Stimulated activated CD4-positive, alpha-beta T cell treated with anti-CD3 and anti-CD28 coated beads, Interleukin-4, amount 100 ng/mL, for 1 hour (primary cell): ENCODE measurements around the gene USP22.
"Not testable (repeated sequence)": the region's sequence is repeated elsewhere in the genome, so short reads cannot be mapped to it uniquely, and the experiment has no call there.

ENCODE experiments used
- DNase-seq: peaks from one replicate; pipeline ENCODE4 v3.0.0-alpha.2; 2020

The USP22 gene

DNA sequence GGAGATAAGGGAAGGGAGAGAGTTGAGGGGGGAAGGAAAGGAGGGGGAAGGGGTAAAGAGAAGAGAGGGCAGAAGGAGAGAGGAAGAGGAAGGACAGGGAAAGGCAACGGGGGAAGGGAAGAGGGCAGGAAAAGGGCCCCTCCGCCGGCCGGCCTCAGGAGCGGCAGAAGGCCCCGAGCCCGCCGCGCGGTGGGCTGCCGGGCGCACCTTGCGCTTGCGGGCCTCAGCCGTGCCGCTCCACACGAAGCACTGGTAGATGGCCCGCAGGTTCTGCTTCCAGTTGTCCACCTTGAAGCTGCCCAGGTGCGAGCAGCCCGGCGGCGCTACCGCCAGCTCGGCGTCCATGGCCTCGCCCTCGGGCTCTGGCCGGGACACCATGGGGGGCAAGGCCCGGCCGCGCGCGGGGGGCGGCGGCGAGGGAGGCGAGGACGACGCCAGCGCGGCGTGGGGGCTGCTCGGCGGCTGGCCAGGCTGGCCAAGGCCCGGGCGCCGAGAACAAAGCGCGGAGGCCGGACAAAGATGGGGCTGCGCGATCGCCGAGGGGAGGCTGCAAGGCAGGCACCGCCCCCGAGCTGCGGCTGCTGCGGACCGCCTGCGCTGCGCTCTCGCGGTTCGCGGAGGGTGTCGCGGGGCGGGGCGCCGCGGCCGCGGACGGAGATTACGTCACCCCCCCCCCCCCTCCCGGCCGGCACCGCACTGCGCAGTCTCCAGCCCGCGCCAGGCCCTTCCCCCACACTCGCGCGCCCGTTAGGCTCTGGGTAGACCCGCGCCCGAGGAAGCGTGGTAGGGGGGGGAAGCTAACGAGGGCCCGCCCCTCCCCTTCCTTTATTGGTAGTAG is at the start of gene USP22:
USP22 (minus strand) TSS at position 554 of the 838 bp plus-strand sequence; CDS start at position 378, 176 bp downstream.
- DNase-seq = peak; percentile 36

DNA sequence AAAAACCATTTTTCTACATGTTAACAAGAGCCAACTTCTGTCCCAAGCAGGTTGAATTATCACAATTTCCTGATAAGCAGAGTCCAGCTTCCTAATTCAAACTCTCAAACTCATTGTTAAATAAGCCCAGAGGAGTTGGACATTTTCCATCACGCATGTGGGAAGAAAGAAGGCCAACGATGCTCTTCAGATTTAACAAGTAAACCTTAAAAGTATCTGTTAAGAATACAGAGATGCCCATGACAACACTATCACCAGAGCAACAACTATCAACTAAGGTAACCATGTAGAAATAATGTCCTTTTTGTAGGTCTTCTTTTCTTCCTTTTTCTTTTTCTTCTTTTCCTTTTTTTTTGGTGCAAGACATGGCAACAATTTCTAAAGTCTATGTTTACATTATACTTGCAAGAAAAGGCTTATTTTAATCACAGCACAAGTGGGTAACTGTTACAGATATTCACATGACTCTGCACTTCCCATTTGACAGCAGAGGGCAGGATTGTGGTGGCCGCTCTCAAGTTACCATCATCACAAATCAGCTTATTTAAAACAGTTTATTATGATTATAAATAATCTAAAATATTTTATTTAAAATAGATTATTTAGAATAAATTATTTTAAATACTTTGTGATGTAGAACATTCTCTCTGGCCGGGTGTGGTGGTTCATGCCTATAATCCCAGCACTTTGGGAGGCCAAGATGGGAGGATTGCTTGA is 48.2 kb upstream of the USP22 start:
- DNase-seq = no peak

DNA sequence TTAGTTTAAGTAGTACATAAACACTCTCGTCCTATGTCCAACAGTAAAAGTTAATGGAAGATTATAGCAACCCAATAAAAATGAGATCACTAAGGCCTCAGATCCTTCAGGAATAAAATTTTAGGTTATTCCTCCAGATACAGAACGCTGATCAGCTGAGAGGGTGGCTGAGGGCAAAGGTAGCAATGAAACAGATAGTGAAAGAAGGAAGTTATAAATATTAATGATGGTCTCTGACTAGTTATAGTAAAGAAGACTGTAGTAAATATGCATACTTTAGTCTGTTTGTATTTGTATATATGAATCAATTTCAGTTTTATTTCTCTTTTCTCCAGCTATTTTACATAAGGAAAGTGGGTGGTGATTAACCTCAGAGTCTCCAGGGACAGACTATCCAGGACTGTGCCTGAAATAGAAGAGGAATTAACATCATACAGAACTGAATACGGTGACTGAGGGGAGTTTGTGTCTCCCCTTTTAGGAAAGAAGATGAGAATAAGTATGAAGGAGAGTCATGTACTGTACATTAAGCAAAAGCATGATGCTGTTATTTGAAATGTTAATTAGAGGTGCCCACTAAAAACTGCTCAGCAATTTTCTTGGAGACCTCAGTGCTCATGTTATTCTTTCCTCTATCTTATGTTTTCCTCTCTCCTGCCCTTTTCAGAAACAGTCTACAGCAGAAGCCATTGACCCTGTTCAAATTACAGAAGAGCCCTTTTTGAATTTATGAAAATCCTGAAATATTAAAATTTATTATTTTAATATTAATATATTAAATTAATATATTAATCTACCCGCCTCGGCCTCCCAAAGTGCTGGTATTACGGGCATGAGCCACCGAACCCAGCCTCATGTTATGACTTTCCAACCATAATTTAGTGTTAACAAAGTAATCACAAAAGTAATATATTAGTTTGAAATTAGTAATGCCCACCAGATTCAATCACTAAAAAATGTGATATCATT is 47.4 kb upstream of the USP22 start:
- no peak for DNase-seq

DNA sequence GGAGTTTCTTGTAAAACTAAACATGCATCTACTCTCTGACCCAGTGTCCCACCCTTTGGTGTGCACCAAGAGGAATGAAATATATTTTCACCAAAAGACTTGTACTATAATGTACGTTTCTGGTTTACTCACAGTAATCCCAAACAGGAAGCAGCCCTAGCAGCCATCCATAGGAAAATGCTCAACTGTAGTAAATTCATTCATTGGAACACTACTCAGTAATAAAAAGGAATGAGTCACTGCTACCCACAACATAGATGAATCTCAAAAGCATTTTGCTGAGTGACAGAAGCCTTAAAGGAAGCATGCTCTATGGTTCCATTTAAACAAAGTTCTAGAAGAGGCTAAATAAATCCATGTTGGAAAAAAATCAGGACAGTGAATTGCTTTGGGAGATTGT is 46.3 kb upstream of the USP22 start:
- DNase-seq = no peak

DNA sequence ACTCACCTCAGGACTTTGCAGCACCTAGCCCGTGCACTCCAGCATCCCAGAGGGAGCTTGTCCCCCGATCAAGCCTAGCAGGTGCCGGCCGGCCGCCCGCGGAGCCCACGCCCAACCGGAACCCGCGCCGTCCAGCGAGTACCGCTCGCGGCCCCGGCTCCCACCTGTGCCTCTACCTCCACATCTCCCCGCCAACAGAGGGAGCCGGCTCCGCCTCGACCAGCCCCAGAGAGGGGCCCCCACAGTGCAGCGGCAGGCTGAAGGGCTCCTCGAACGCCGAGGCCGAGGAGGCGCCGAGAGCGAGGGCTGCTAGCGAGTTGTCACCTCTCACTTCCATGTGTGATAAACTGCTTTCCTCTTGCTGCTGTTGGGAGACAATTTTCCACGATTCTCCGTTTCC is 42.9 kb upstream of the USP22 start:
- DNase-seq = no peak

DNA sequence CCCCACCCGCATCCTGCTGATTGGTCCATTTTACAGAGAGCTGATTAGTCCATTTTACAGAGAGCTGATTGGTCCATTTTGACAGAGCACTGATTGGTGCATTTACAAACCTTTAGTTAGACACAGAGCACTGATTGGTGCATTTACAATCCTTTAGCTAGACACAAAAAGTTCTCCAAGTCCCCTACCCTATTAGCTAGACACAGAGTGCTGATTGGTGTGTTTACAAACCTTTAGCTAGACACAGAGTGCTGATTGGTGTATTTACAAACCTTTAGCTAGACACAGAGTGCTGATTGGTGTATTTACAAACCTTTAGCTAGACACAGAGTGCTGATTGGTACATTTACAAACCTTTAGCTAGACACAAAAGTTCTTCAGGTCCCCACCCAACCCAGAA is 42.5 kb upstream of the USP22 start:
- DNase-seq = not testable (repeated sequence)

DNA sequence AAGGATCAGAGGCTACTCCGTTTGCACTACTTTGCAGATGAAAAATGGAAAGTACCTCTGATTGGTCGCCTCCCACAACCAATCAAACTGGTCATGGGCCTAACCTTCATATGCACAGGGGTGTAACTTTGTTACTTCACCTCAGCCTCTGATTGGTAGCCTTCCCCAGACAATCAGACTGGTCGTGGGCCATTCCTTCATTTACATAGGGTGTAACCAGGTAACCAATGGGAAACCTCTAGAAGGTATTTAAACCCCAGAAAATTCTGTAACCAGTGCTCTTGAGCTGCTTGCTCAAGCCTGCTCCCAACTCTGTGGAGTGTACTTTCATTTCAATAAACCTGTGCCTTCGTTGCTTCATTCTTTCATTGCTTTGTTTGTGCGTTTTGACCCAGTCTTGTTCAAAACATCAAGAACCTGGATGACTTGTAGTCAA is 39.2 kb upstream of the USP22 start:
- no peak for DNase-seq

DNA sequence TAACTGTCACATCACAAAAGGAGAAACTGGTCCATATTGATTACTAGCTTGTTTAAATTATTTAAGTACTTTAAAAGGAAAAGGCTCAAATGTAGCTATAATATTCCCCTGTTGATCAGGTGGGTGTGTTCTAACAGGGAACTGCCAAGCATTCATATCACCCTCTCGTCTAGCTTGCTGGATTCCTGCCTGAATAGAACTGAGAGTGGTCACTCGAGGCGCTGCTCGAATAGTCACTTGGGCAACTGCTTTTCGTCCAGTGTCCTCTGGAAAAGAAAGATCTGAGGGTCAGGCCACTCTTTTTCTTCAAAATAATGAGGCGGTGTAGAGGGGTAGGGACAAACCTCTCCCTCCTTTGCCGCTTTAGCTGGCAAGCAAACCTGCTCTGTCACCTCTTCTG is 36.4 kb upstream of the USP22 start:
- no peak for DNase-seq

DNA sequence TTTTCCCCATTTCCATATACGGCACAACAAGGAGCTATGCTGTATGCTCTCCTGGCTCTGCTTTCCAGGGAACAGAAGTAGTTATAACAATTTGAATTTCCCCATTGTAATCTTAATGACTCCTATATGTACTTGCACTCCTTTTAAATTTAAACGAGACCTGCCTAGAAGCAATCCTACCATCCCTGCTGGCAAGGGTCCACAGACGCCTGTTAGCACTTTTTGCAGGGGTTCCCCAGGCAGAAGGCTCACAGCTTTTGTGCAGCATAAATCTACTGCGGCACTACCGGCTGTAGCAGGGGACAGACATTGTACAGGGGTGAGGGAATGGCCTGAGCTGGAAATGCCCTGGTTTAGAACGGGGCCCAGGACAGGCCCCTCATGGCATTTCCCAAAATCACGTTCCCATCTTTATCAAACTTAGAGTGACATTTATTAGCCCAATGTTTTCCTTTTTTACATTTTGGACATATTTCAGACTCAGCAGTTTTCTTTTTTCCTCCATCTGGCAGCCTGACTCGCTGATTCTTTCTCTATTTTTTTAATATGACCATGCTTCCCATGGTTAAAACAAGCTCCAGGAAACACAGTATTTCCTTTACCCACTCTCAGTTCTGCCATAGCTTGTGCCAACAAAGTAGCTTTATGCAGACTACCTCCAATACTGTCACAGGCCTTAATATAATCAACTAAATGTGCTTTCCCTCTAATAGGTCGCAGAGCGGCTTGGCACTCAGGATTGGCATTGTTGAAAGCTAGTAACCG is 35.4 kb upstream of the USP22 start:
- DNase-seq = no peak

DNA sequence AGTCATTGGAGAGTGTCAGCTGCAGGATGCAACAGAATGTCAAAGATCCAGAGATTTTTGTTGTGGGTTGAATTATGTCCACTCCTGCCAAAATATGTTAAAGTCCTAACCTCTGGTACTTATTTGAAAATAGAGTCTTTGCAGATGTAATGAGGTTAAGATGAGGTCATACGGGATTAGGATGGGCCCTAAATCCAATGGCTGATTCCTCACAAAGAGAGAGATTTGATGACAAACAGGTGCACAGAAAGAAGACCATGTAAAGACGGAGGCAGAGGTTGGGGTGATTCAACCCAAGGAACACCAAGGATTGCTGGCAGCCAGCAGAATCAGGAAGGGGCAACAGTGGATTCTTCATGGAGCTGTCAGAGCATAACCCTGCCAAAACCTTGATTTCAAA is 34.5 kb upstream of the USP22 start:
- DNase-seq = no peak

DNA sequence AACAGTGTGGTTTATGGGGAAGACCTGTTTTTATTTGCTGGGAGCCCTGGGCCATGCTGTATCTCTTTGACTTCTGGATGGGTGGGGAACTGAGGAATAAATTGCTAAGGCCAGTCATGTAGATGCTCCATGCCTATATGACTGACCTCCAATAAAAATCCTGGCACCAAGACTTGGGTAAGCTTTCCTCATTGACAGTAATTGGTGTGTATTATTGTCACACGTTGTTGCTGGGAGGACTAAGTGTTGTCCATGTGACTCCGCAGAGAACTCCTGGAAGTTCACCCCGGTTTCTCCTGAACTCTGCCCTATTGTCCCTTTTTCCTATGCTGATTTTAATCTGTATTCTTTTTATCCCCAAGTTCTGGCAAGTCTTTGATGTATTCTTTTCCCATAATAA is 33.4 kb upstream of the USP22 start:
- DNase-seq = no peak

DNA sequence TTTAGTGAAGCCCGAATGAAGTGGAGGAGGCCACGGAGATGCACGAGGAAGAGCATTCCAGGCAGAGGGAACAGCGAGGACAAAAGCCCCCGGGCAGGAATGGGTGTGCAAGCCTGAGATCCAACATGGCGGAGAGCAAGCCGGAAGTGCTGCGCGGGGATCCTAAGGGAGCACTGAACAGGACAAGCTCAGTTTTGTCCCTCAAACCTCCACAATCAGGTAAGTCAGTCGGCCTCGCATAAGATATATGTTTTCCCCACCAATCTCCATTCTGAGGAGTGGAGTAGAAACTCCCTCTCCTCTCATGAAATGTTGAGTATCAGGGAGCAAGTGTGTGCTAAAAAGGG is 32.9 kb upstream of the USP22 start:
- no peak for DNase-seq

DNA sequence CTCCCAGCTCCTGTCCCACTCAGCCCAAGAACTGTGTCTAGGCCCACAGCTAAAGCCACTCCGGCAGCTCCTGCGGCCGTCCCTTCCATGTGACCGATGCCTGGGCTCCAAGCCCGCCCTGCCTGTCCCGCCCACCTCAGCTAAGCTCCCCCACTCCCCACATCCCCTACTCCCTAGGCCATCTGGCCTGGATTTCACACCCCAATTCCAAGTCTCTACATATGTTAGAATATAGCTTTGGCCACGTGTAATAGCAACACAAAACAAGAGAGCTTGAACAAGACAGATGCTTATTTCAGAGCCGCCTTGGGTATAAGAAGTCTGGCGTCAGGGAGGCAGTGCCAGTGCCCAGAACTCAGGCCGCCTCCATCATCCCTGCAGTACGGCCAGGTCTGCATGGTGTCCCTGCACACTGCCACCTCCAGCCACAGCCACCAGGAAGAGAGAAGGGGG is 30.0 kb upstream of the USP22 start:
- no peak for DNase-seq

DNA sequence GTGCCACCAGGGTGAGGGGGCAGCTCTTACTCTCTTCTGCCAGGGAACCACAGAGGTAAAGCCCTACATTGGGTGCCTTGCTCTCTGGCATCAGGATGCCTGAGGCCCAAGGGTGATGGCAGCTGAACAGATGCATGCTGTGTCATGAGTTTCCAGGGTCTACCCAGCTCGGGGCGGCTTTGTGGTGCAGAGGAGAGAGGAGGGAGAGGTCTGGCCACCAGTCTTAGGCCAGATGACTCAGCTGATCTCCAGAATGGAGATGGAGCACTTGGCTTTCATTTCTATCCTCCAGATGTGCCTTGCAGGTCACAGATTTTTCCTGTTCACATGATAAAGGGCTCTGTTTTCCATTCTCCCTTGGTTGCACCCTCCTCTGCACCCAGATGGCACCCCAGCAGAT is 23.6 kb upstream of the USP22 start:
- no peak for DNase-seq

DNA sequence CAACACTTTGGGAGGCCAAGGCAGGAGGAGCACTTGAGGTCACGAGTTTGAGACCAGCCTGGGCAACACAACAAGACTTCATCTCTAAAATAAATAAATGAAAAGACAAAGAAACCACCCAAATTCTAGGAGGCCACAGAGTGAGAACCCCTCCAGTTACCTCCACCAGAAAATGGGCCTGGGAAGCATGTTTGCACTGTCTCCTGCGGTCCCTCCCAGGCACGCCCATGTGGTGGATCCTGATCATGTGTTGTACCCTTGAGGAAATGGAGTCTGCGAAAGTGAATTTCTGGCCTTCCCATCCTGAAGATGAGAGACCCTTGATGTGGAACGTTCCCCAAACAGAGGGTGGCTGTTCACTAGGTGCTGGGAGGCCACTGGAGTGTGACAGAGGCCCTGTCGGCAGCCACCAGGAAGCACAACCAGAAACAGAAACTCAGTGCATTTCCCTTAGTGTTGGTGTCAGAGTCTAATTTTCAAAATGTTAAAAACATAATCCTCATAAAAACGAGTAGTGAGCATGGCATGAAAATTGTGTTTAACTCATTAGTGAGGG is 19.2 kb upstream of the USP22 start:
- DNase-seq = no peak

DNA sequence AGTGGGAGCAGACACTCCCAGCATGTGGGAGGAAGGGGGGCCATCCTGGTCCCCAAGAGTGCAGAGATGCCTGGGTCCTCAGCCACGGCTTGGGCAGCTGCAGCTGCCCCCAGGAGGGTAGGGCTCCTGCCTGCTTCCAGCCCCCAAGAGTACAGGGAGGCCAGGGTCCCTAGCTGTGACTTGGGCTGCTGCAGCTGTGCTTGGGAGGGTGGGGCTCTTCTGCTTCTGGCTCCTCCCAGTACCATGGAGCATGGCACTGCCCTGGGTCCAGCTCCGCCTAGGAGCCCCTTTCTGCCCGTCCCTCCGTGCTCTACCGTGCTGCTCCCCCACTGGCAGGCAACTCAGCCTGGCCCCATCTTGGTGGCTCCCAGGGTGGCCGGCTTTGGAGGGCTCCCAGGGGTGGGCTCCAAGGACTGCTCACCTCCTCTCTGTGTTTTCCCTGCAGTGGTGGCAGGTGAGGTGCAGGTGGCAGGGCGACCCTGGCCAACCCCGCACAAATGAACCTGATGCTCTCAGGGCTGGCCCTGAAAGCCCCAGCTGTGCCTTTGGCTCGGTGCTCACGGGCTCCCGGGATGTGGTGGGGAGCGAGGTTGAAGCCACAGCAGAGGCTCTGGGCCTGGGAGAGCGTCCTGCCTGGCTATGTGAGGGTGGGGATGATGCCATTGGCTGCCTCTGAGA is 18.5 kb upstream of the USP22 start:
- no peak for DNase-seq

DNA sequence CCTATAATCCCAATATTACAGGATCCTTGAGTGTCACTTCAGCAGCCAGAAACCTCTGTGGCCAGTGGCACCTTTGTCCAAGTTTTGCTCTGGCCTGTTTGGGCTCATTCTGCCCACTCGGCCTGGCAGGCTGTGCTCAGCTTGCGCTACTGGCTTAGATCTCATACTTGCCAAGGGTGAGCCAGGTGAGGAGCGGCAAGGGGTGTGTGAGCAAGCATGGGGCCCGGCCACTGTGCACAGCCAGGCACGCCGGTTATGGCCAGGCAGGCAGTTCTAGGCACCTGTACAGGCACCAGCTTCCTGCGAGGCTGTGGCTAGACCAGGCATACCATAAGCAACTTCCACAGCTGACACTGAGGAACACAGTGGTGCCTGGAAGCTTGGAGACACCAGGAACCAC is 16.9 kb upstream of the USP22 start:
- no peak for DNase-seq

DNA sequence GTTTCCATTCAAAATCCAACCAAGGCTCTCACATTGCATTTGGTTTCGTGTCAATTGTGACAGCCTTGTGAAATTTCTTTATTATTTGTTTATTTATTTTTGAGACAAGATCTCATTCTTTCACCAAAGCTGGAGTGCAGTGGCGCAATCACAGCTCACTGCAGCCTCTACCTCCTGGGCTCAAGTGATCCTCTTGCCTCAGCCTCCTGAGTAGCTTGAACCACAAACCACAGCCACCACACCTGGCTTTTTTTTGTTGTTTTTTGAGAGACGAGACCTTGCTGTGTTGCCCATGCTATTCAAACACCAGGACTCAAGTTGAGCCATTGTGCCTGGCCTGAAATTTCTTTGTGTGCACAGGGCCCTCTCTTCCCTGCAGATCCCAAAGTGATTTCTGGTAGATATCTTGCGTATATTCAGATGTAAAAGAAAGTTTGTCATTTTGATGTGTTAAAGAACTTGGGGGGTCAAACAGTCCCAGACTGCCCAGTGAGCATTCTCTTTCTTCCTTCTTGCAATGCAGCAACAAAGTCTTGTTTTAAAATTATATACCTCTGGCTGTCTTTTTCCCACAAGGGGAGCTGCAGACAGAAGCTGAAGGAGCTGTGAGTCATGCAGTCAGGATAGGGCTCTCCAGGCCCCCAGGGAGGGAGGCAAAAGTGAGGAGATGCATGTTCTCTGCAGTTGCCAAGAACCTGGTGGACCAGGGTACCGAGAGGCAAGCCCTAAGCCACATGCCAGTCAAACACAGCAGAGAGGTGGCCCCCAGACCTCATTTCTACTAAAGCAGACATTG is 15.5 kb upstream of the USP22 start:
- no peak for DNase-seq

DNA sequence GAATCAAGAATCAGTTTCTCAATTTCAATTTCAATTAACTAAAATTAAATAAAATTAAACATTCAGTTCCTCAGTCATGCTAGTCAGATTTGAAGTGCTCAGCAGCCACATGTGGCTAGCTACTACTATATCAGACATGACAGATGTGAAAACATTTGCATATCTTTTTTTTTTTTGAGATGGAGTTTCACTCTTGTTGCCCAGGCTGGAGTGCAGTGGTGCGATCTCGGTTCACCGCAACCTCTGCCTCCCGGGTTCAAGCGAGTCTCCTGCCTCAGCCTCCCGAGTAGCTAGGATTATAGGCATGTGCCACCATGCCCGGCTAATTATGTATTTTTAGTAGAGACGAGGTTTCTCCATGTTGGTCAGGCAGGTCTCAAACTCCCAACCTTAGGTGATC is 10.2 kb upstream of the USP22 start:
- not testable (repeated sequence) for DNase-seq

DNA sequence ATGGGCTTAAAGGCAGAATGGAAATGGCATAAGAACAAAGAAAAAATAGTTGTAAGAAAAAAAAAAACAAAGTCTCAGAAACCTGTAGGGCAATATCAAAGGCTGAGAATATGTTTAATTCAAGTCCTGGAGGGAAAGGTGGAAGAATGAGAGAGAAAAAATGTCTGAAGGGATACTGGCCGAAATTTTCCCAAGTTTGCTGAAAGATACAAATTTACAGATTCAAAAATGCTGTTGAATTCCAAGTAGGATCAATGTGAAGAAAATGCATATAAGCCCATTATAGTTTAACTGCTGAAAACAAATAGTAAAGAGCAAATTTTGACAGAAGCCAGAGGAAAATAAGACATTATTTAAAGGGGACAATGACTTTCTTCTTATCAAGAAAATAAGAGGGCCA is 6.6 kb upstream of the USP22 start:
- DNase-seq = no peak

DNA sequence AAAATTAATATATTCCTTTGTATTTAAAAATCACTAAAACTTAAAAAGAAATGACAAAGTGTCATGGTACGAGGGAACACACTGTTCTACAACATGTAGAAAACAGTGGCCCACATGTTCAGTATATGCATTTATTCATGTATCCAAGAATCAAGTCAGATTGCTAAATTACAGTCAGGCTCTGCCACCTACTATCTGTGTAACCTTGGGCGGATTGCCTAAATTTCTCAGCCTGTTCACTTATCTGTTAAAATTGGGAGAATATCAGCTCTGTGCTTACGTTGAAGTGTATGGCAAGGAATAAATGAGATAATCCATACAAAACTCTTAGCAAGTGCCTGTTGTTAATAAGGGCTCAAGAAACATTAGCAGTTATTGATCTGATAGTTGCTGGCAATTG is 3.4 kb upstream of the USP22 start:
- no peak for DNase-seq
